ENCODE measurements around the gene PRADC1.

PRADC1 gene

GRCh38 chr2:73249636-73250035, 16.6 kb upstream of the PRADC1 start:
- H3K4me1 ChIP-seq (ENCODE audit: control insufficient read depth, insufficient read depth, low read length) = no peaks in the 10 kb centered on the region
- no peaks in the 10 kb centered on the region for H3K27me3 ChIP-seq (replicated peaks; ENCODE audit: control insufficient read depth, insufficient read depth, low read length)
- no peak overlapping the region for H3K9ac ChIP-seq (ENCODE audit: low read length)
- H3K4me3 ChIP-seq (ENCODE audit: low read length) = no peak overlapping the region
- H3K36me3 ChIP-seq (ENCODE audit: control insufficient read depth, insufficient read depth, low read length, severe bottlenecking) = peaks cover 97% of the 10 kb centered on the region
- DNase-seq (ENCODE audit: low read depth) = no peak
- H3K9me3 ChIP-seq (ENCODE audit: control insufficient read depth, low read length) = no peaks in the 10 kb centered on the region

- Histone ChIP-seq H3K36me3 (ENCODE audit: control insufficient read depth, insufficient read depth, low read length, severe bottlenecking) (peaks cover 97% of the 10 kb centered on the region), H3K27me3 (replicated peaks; ENCODE audit: control insufficient read depth, insufficient read depth, low read length) (no peaks in the 10 kb centered on the region), H3K9ac (ENCODE audit: low read length) (no peak overlapping the region), H3K4me3 (ENCODE audit: low read length) (no peak overlapping the region), H3K9me3 (ENCODE audit: control insufficient read depth, low read length) (no peaks in the 10 kb centered on the region), H3K4me1 (ENCODE audit: control insufficient read depth, insufficient read depth, low read length) (peaks cover 5% of the 10 kb centered on the region)
- DNase-seq (ENCODE audit: low read depth) = no peak
These were observed 13.8 kb upstream of the PRADC1 start for GRCh38 chr2:73246850-73247249.

- H3K4me1 ChIP-seq (ENCODE audit: control insufficient read depth, insufficient read depth, low read length) = peaks cover 13% of the 10 kb centered on the region
- no peaks in the 10 kb centered on the region for H3K9me3 ChIP-seq (ENCODE audit: control insufficient read depth, low read length)
- no peaks in the 10 kb centered on the region for H3K27me3 ChIP-seq (replicated peaks; ENCODE audit: control insufficient read depth, insufficient read depth, low read length)
- peaks cover 91% of the 10 kb centered on the region for H3K36me3 ChIP-seq (ENCODE audit: control insufficient read depth, insufficient read depth, low read length, severe bottlenecking)
- H3K9ac ChIP-seq (ENCODE audit: low read length) = no peak overlapping the region
- no peak overlapping the region for H3K4me3 ChIP-seq (ENCODE audit: low read length)
- DNase-seq (ENCODE audit: low read depth) = no peak
These were observed 11.5 kb upstream of the PRADC1 start for GRCh38 chr2:73244580-73244979.

- Histone ChIP-seq H3K9me3 (ENCODE audit: control insufficient read depth, low read length) (no peaks in the 10 kb centered on the region), H3K9ac (ENCODE audit: low read length) (no peak overlapping the region), H3K27me3 (replicated peaks; ENCODE audit: control insufficient read depth, insufficient read depth, low read length) (no peaks in the 10 kb centered on the region), H3K4me3 (ENCODE audit: low read length) (no peak overlapping the region), H3K36me3 (ENCODE audit: control insufficient read depth, insufficient read depth, low read length, severe bottlenecking) (peaks cover 89% of the 10 kb centered on the region), H3K4me1 (ENCODE audit: control insufficient read depth, insufficient read depth, low read length) (peaks cover 18% of the 10 kb centered on the region)
- DNase-seq (ENCODE audit: low read depth) = peak; percentile 90
These were observed 11.0 kb upstream of the PRADC1 start for GRCh38 chr2:73243884-73244570.

GRCh38 chr2:73239776-73240175, 6.7 kb upstream of the PRADC1 start:
- Histone ChIP-seq H3K9ac (ENCODE audit: low read length) (no peak overlapping the region), H3K4me1 (ENCODE audit: control insufficient read depth, insufficient read depth, low read length) (peaks cover 47% of the 10 kb centered on the region), H3K4me3 (ENCODE audit: low read length) (no peak overlapping the region), H3K27me3 (replicated peaks; ENCODE audit: control insufficient read depth, insufficient read depth, low read length) (no peaks in the 10 kb centered on the region), H3K9me3 (ENCODE audit: control insufficient read depth, low read length) (no peaks in the 10 kb centered on the region), H3K36me3 (ENCODE audit: control insufficient read depth, insufficient read depth, low read length, severe bottlenecking) (peaks cover 51% of the 10 kb centered on the region)
- no peak for DNase-seq (ENCODE audit: low read depth)

- no peaks in the 10 kb centered on the region for H3K9me3 ChIP-seq (ENCODE audit: control insufficient read depth, low read length)
- H3K4me3 ChIP-seq (ENCODE audit: low read length) = no peak overlapping the region
- H3K4me1 ChIP-seq (ENCODE audit: control insufficient read depth, insufficient read depth, low read length) = peaks cover 46% of the 10 kb centered on the region
- peaks cover 43% of the 10 kb centered on the region for H3K36me3 ChIP-seq (ENCODE audit: control insufficient read depth, insufficient read depth, low read length, severe bottlenecking)
- no peak overlapping the region for H3K9ac ChIP-seq (ENCODE audit: low read length)
- H3K27me3 ChIP-seq (replicated peaks; ENCODE audit: control insufficient read depth, insufficient read depth, low read length) = no peaks in the 10 kb centered on the region
- no peak for DNase-seq (ENCODE audit: low read depth)
These were observed 5.9 kb upstream of the PRADC1 start for GRCh38 chr2:73238976-73239375.

- peaks cover 42% of the 10 kb centered on the region for H3K4me1 ChIP-seq (ENCODE audit: control insufficient read depth, insufficient read depth, low read length)
- DNase-seq (ENCODE audit: low read depth) = no peak
These were observed 5.1 kb upstream of the PRADC1 start for GRCh38 chr2:73238149-73238548.

GRCh38 chr2:73237168-73237567, 4.1 kb upstream of the PRADC1 start:
- Histone ChIP-seq H3K27me3 (replicated peaks; ENCODE audit: control insufficient read depth, insufficient read depth, low read length) (no peaks in the 10 kb centered on the region), H3K4me1 (ENCODE audit: control insufficient read depth, insufficient read depth, low read length) (peaks cover 46% of the 10 kb centered on the region), H3K4me3 (ENCODE audit: low read length) (no peak overlapping the region), H3K36me3 (ENCODE audit: control insufficient read depth, insufficient read depth, low read length, severe bottlenecking) (peaks cover 25% of the 10 kb centered on the region), H3K9me3 (ENCODE audit: control insufficient read depth, low read length) (no peaks in the 10 kb centered on the region), H3K9ac (ENCODE audit: low read length) (no peak overlapping the region)
- no peak for DNase-seq (ENCODE audit: low read depth)

More at GRCh38 chr2:73238149-73238548, 5.1 kb upstream of the PRADC1 start:
- Histone ChIP-seq H3K9ac (ENCODE audit: low read length) (no peak overlapping the region), H3K27me3 (replicated peaks; ENCODE audit: control insufficient read depth, insufficient read depth, low read length) (no peaks in the 10 kb centered on the region), H3K36me3 (ENCODE audit: control insufficient read depth, insufficient read depth, low read length, severe bottlenecking) (peaks cover 35% of the 10 kb centered on the region), H3K4me3 (ENCODE audit: low read length) (no peak overlapping the region), H3K9me3 (ENCODE audit: control insufficient read depth, low read length) (no peaks in the 10 kb centered on the region)

- no peaks in the 10 kb centered on the region for H3K27me3 ChIP-seq (replicated peaks; ENCODE audit: control insufficient read depth, insufficient read depth, low read length)
- no peak for DNase-seq (ENCODE audit: low read depth)
- H3K9me3 ChIP-seq (ENCODE audit: control insufficient read depth, low read length) = no peaks in the 10 kb centered on the region
- H3K4me1 ChIP-seq (ENCODE audit: control insufficient read depth, insufficient read depth, low read length) = peaks cover 46% of the 10 kb centered on the region
- H3K36me3 ChIP-seq (ENCODE audit: control insufficient read depth, insufficient read depth, low read length, severe bottlenecking) = peaks cover 12% of the 10 kb centered on the region
- peak overlapping the region; percentile 91 for H3K4me3 ChIP-seq (ENCODE audit: low read length)
- H3K9ac ChIP-seq (ENCODE audit: low read length) = peak overlapping the region; percentile 91
These were observed 2.4 kb upstream of the PRADC1 start for GRCh38 chr2:73235315-73236028.

- peak; percentile 94 for DNase-seq (ENCODE audit: low read depth)
- Histone ChIP-seq H3K9ac (ENCODE audit: low read length) (peak within 1 kb of the TSS; percentile 91), H3K27me3 (replicated peaks; ENCODE audit: control insufficient read depth, insufficient read depth, low read length) (no peaks in the 10 kb centered on the region), H3K4me3 (ENCODE audit: low read length) (peak within 1 kb of the TSS; percentile 91), H3K9me3 (ENCODE audit: control insufficient read depth, low read length) (no peaks in the 10 kb centered on the region), H3K4me1 (ENCODE audit: control insufficient read depth, insufficient read depth, low read length) (peaks cover 35% of the 10 kb centered on the region), H3K36me3 (ENCODE audit: control insufficient read depth, insufficient read depth, low read length, severe bottlenecking) (peaks cover 12% of the 10 kb centered on the region)
These were observed 1.1 kb upstream of the PRADC1 start, which contains the start of gene CCT7 for GRCh38 chr2:73233932-73234832. Gene CCT7, plus strand, starts transcription at chr2:73234308. Its CDS starts 71 bp downstream, at chr2:73234379.

Measured in adipocyte (in vitro differentiated cells).